Skin of body (tissue), 2 donors: ENCODE data around the gene SERPINI2. TPM values are rescaled to one million over a fixed set of nuclear protein-coding genes. Genes with fewer than 3 reads are reported as not detected.
"Not testable (repeated sequence)": the region's sequence is repeated elsewhere in the genome, so short reads cannot be mapped to it uniquely, and the experiment has no call there.

Experiments used
- DNase-seq: peaks from one replicate; lab custom pipeline; 2025; lab: John Stamatoyannopoulos, UW
- total RNA-seq: library from RNA; depleted of rRNA; stranded (reverse); fragments of >200 nt; gene quantifications from one replicate; pipeline ENCODE4 v1.2.3, GENCODE V29; 2014

Gene SERPINI2
- total RNA-seq, 1 donor from 2014 or later, result not detected

- DNase-seq, result no peak
Measured at GRCh38 chr3:167450675-167451074, 23.2 kb downstream of the SERPINI2 start.

GRCh38 chr3:167450195-167450594 lies 23.6 kb downstream of the SERPINI2 start:
- DNase-seq, result no peak

DNA sequence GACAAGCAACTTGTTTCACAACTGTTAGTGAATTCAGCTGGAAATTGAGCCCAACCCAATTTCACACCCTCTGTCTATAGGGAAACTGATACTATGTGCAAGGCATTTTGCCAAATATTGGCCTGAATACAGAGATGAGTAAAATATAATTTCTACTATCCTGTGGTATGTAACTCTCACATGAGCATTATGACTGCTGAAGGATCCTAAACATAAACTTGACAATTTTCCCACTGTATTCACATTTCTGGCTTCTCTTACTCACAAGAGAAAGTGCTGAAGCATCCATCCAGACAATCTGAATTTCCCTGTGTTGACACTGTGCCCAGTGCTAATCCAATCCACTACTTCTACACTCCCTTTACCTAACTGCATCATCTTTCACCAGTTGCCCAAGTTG lies 28.4 kb downstream of the SERPINI2 start:
- DNase-seq, result peak; percentile 9

DNA sequence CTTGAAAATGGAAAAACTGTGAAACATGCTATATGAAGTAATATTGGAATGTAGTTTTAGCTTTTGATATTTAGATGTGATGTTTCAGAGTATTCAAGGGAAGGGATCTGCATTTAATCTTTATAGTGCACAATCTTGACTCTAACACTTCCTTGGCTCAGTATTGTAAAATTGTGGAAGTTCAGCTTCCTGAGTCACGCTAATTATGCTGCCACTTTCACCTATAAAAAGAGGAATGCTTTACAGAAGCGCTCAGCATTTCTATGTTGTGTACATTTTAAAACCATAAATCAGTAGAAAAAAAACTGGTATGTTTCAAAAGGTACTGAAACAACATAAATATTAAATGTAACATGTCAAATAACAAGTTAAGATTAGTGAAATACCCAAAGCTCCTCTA lies 32.6 kb downstream of the SERPINI2 start:
- no peak for DNase-seq

DNA sequence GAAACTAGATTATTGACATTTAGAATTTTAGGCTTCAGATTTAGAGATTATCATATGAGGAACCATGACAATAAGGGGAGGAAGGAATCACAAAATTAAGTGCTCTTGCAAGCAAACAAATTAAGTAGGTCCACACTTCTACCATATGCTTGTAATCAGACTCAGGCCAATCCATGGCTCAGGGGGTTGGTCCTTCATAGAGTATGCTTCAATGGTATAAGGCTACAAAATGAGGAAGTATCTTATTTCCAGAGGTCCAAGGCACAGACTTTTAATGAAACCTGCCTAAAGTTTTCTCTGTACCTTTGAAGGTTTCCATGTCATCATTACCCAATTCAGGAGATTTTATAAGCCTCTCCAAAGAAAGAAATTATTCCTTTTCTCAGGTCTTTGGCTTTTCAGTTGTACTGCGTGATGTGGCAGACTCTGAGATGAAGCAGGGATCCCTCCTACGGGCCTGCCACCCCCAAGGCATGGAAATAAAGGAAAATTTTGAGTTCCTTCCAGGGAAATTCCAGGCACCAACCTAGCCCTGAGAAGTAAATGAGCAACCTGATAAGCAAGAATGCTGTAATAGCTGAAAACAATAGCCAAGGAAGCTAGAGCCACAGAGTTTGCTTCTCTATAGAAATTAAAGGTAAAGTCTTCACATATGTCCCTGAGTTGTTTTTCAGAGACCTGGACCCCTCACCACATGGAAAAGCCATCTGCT lies 36.3 kb downstream of the SERPINI2 start:
- DNase-seq, result no peak

- DNase-seq, result not testable (repeated sequence)
Measured at GRCh38 chr3:167426962-167427361, 46.9 kb downstream of the SERPINI2 start.

DNA sequence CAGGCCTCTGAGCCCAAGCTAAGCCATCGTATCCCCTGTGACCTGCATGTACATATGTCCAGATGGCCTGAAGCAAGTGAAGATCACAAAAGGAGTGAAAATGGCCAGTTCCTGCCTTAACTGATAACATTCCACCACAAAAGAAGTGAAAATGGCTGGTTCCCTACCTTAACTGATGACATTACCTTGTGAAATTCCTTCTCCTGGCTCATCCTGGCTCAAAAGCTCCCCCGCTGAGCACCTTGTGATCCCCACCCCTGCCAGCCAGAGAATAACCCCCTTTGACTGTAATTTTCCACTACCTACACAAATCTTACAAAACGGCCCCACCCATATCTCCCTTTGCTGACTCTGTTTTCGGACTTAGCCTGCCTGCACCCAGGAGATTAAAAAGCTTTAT lies 51.4 kb downstream of the SERPINI2 start:
- not testable (repeated sequence) for DNase-seq

GRCh38 chr3:167409611-167410010 lies 64.2 kb downstream of the SERPINI2 start:
- peak; percentile 48 for DNase-seq

DNA sequence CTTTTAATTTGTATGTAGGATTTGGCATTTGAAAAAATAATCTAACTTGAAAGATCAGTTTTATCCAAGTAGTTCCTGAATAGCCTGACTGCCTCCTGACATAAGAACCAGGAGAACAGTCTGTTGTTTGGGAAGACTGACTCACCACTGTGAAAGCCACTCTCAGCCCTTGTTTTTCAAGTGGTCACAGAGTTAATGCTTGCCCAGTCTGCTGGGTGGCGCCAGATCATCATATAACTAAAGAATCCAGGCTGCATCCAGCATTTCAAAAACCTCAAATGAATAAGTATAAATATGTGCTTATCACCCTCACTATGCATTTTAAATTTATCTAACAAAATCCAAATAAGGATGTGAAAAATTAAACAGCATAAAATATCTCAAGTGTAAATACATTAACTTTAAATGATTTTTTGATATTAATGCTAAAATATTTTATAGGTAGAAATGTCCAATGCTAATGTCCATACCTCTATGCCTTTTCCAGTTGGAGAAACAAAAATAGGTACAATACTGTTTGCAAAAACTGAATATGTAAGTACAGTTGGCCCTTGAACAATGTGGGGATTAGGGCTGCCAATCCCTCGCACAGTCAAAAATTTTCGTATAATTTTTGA lies 66.9 kb downstream of the SERPINI2 start:
- peak; percentile 25 for DNase-seq

DNA sequence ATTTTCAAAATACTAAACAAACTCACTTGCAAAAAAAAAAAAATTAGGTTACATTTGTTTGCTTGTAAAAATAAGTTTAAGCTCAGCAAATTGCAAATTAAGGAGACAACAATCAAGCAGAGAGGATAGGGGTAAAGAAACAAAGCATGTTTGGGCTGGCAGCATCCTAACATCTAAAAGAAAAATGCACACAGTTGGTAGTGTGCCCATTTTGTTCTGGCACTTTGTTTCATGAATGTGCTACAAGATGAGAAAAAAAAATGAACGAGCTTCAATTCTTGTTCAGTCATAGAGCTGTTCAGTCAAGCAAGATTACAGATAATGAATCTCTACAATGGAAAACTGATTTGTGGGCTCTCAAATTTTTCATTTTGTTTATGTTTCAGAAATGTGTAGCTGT lies 76.0 kb downstream of the SERPINI2 start:
- DNase-seq, result no peak

DNA sequence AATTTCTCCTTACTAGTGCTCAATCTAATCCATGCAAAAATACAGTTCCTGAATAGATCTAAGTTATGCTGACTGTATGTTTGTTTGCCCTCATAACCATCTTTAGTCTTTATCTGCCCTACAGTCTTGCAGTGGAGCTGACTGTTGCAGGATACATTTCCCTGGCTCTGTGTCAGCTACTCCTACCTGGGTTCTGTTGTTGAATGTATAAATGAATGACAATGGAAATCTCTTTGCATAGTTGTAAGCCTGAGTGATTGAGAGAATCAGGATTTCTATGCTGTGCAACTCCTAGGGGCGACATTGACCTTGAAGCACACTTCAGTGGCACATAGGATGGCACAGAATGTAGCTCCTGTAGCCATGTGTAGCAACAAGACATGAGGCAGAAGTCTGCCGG lies 77.8 kb downstream of the SERPINI2 start:
- DNase-seq, result no peak

- DNase-seq, result no peak
Measured at GRCh38 chr3:167394003-167394402, 79.8 kb downstream of the SERPINI2 start.

Other genes with a start within 250 kb of the SERPINI2 start
- not detected for gene ZBBX, start 93.7 kb downstream of the SERPINI2 start, total RNA-seq
- 0.49 TPM for gene WDR49, start 179.9 kb upstream of the SERPINI2 start, total RNA-seq